A673 (cell line): ENCODE results near the gene PRDM16. TPM values are rescaled to one million over a fixed set of nuclear protein-coding genes. Genes with fewer than 3 reads are reported as not detected.

Experiments used
- BruUV-seq: library from RNA; stranded (reverse); fragments of 400-500 nt; replicated peaks from 2 replicates; lab custom pipeline; 2021; lab: Mats Ljungman, UMichigan
- CTCF ChIA-PET: fragments of 300-600 bp; sonication (Branson Sonifier 250); formaldehyde crosslinking; loops from one replicate; lab custom pipeline; 2022; ENCODE audit warnings: antibody characterized with exemption; lab: Charles Lee
- POLR2A ChIA-PET: fragments of 300-600 bp; sonication (Branson Sonifier 250); formaldehyde crosslinking; loops from one replicate; lab custom pipeline; 2022; ENCODE audit warnings: antibody characterized with exemption; ENCODE audit not compliant: low non-redundant PET; lab: Charles Lee
- DNase-seq: peaks from one replicate; pipeline ENCODE4 v3.0.0-alpha.2; 2015; ENCODE audit warnings: low spot score
- H3K27ac ChIP-seq: fragments of 200-600 bp; sonication (generic); 2 replicates; pipeline ENCODE4 v1.5.1; 2016; ENCODE audit warnings: mixed run types, low read depth, mild to moderate bottlenecking, mixed read lengths, antibody characterized with exemption, low read length; ENCODE audit not compliant: poor library complexity, severe bottlenecking
- H3K27me3 ChIP-seq: fragments of 200-600 bp; sonication (generic); replicated peaks from 2 replicates; pipeline ENCODE4 v1.6.1; 2017; ENCODE audit warnings: mixed run types, low read depth, mild to moderate bottlenecking, mixed read lengths, antibody characterized with exemption, low read length; ENCODE audit not compliant: insufficient read depth, poor library complexity
- H3K36me3 ChIP-seq: fragments of 200-600 bp; sonication (generic); 2 replicates; pipeline ENCODE4 v1.6.1; 2016; ENCODE audit warnings: mixed run types, mild to moderate bottlenecking, mixed read lengths, antibody characterized with exemption, low read length; ENCODE audit not compliant: insufficient read depth, poor library complexity, severe bottlenecking
- H3K4me1 ChIP-seq: fragments of 200-600 bp; sonication (generic); 2 replicates; pipeline ENCODE4 v1.6.1; 2017; ENCODE audit warnings: mixed run types, mild to moderate bottlenecking, mixed read lengths, antibody characterized with exemption, low read length; ENCODE audit not compliant: insufficient read depth, poor library complexity, severe bottlenecking
- H3K4me3 ChIP-seq: fragments of 200-600 bp; sonication (generic); 2 replicates; pipeline ENCODE4 v1.5.1; 2016; ENCODE audit warnings: low read depth, mixed run types, mild to moderate bottlenecking, mixed read lengths, low read length; ENCODE audit not compliant: poor library complexity, severe bottlenecking
- H3K9me3 ChIP-seq: fragments of 200-600 bp; sonication (generic); 2 replicates; pipeline ENCODE4 v1.6.1; 2016; ENCODE audit warnings: mixed run types, low read depth, mild to moderate bottlenecking, mixed read lengths, antibody characterized with exemption, low read length; ENCODE audit not compliant: poor library complexity, severe bottlenecking
- CTCF ChIP-seq: fragments of 300-800, 200-600 bp; sonication (generic); conservative IDR thresholded peaks from 2 replicates; pipeline ENCODE4 v1.5.1; 2017; ENCODE audit warnings: low read depth, mild to moderate bottlenecking, antibody characterized with exemption, low read length, moderate library complexity, mixed read lengths
- EZH2 ChIP-seq: fragments of 200-600 bp; sonication (generic); IDR thresholded peaks from 2 replicates; pipeline ENCODE4 v1.6.1; 2017; ENCODE audit warnings: borderline replicate concordance, low read depth, mild to moderate bottlenecking, mixed read lengths, antibody characterized with exemption, low read length; ENCODE audit not compliant: poor library complexity, severe bottlenecking
- intact Hi-C: fragments of 100-400 bp; cut with micrococcal nuclease; formaldehyde crosslinking; loops from one replicate; pipeline ENCODE4 v1.10.0; 2022; ENCODE audit not compliant: unreplicated experiment
- total RNA-seq: library from RNA; stranded (reverse); gene quantifications from 2 replicates; pipeline ENCODE4 v1.2.3, GENCODE V29; 2021

The PRDM16 gene
- total RNA-seq, 1 experiment from 2014 or later: 0.49 TPM

GRCh38 chr1:3071565-3072390 lies 2.8 kb downstream of the PRDM16 start:
- ChIA-PET CTCF (no interaction called here), POLR2A (no interaction called here)
- Histone ChIP-seq H3K4me1 (no peaks in the 10 kb centered on the region), H3K27me3 (peaks cover 68% of the 10 kb centered on the region), H3K4me3 (no peak overlapping the region), H3K27ac (no peak overlapping the region), H3K36me3 (no peaks in the 10 kb centered on the region), H3K9me3 (no peaks in the 10 kb centered on the region)
- DNase-seq: no peak
- intact Hi-C loops: no loop called here
- no peak for TF ChIP-seq CTCF
- TF ChIP-seq EZH2: no peak
- BruUV-seq: no TSS peak

- H3K4me3 ChIP-seq: no peak overlapping the region
- no TSS peak for BruUV-seq
- intact Hi-C loops: no loop called here
Measured at GRCh38 chr1:3072391-3073185, 3.6 kb downstream of the PRDM16 start.

GRCh38 chr1:3073186-3073488 lies 4.1 kb downstream of the PRDM16 start:
- H3K36me3 ChIP-seq: no peaks in the 10 kb centered on the region
- TF ChIP-seq EZH2 (no peak), CTCF (no peak)
- H3K27ac ChIP-seq: no peak overlapping the region
- no peak overlapping the region for H3K4me3 ChIP-seq
- no peak for DNase-seq
- intact Hi-C loops: no loop called here
- peaks cover 67% of the 10 kb centered on the region for H3K27me3 ChIP-seq
- H3K4me1 ChIP-seq: no peaks in the 10 kb centered on the region
- CTCF ChIA-PET: no interaction called here
- POLR2A ChIA-PET: no interaction called here
- no TSS peak for BruUV-seq
- H3K9me3 ChIP-seq: no peaks in the 10 kb centered on the region

More at GRCh38 chr1:3072391-3073185, 3.6 kb downstream of the PRDM16 start:
- POLR2A ChIA-PET: no interaction called here
- Histone ChIP-seq H3K27ac (no peak overlapping the region), H3K4me1 (no peaks in the 10 kb centered on the region), H3K27me3 (peaks cover 67% of the 10 kb centered on the region), H3K9me3 (no peaks in the 10 kb centered on the region), H3K36me3 (no peaks in the 10 kb centered on the region)
- CTCF ChIA-PET: no interaction called here
- TF ChIP-seq EZH2 (no peak), CTCF (no peak)
- DNase-seq: no peak
